Astrocyte (in vitro differentiated cells and primary cell): ENCODE measurements around the gene SPDYE18.
"Not testable (repeated sequence)": the region's sequence is repeated elsewhere in the genome, so short reads cannot be mapped to it uniquely, and the experiment has no call there.

ENCODE experiments used
- CTCF ChIP-seq: IDR thresholded peaks from 2 replicates; pipeline ENCODE4 v1.5.1; 2011; ENCODE audit warnings: low read depth, mild to moderate bottlenecking, inconsistent platforms, low read length, moderate library complexity; ENCODE audit not compliant: insufficient read depth
- EZH2 ChIP-seq: IDR thresholded peaks from 2 replicates; pipeline ENCODE4 v1.6.1; 2012; ENCODE audit warnings: mild to moderate bottlenecking, low read length, inconsistent platforms; ENCODE audit not compliant: insufficient read depth

GRCh38 chr7:77102671-77103070, 40.3 kb upstream of the SPDYE18 start:
- TF ChIP-seq CTCF, EZH2: not testable (repeated sequence)
